HG02610 (cell line): Measurements from ENCODE around the gene NOS1AP.

Source experiments
- ATAC-seq: cut with Tn5 transposase; IDR thresholded peaks from one replicate; pipeline ENCODE4 v1.9.1; 2021; ENCODE audit warnings: mild to moderate bottlenecking, moderate library complexity; ENCODE audit not compliant: unreplicated experiment

The NOS1AP gene

DNA sequence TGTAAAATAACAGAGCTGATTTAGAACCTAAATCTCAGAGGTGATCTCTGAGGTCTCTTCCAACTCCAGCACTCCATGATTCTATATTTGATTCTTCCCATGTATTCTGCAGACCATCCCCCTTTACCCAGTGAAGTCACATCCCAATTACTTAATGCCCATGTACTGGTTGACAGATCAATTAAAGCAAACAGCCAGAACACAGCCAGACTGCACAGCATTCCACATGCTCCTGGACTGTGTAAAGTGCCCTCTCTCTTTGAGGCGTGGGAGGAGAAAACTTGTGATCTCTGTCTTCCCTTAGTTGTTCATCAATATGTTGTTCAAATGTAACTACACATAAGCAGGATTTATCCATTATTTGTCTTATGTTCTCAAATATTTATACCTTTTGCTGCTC lies 18.1 kb downstream of the NOS1AP start:
- no peak for ATAC-seq

GRCh38 chr1:162088281-162088969 lies 18.9 kb downstream of the NOS1AP start:
- ATAC-seq, result no peak

GRCh38 chr1:162089748-162090147 lies 20.3 kb downstream of the NOS1AP start:
- no peak for ATAC-seq

DNA sequence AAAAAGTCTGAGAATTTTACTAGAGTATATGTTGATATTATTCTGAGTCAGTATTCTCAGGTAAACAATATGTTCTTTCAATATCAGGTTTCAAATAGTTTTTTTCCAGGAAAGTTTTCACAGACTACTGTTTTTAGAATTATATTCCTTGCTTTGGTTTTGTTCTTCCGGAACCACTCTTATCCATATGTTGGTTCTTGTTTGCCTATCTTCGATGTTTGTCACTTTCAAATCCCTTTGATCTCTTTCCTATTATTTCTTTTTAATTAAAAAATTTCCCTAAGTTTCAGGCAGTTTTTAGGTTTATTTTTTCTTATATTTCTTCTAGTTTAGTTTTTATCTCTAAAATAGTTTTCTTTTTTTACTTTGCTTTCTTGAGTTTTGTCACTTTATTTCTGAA lies 20.9 kb downstream of the NOS1AP start:
- no peak for ATAC-seq

DNA sequence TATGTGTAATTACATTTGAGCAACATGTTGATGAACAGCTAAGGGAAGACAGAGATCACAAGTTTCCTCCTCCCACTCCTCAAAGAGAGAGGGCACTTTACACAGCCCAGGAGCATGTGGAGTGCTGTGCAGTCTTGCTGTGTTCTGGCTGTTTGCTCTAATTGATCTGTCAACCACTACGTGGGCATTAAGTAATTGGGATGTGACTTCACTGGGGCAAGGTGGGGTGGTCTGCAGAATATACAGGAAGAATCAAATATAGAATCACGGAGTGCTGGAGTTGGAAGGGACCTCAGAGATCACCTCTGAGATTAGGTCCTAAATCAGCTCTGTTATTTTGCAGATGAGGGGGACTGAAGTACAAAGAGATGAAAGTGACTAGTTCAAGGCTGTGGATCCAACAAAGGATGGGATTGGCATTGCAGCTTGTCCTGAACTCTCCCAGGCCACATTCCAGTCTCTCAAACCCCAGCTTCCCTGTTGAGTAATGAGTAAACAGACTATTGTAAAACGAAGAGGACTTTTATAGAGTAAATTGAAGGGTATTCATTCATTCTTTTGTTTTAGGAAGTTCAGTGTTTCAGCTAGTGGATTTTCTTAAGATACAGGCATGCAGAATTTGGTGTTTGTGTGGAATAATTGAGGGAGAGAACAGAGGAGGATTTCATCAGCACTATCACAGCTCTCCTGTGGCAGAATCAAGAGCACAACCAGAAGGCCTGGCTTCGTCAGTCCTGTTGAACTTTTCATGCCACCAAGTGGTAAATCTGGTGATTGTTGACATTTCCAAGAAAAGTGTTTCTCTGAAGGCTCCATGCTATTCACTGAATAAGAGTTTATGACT lies 22.4 kb downstream of the NOS1AP start:
- no peak for ATAC-seq

GRCh38 chr1:162093095-162093494 lies 23.6 kb downstream of the NOS1AP start:
- ATAC-seq, result no peak

DNA sequence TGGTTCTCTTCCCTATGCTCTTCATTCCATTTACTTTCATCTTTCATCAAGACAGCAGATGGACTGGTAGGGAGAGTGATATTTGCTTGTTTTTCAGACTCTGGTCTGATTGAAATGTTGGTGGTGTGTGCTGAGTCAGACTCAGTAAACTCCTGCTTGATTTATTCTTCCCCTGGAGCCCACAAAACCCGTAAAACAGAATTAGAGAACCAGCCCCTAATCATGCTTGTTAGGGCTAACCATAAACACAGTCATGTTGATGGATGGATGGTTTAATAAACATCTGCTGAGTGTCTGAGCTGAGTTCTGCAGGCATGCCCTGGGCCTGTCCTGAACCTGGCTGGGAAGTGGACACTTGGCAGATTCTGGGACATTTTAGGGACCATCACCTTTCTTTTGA lies 24.8 kb downstream of the NOS1AP start:
- ATAC-seq, result no peak

GRCh38 chr1:162094723-162095122 lies 25.2 kb downstream of the NOS1AP start:
- ATAC-seq, result no peak

DNA sequence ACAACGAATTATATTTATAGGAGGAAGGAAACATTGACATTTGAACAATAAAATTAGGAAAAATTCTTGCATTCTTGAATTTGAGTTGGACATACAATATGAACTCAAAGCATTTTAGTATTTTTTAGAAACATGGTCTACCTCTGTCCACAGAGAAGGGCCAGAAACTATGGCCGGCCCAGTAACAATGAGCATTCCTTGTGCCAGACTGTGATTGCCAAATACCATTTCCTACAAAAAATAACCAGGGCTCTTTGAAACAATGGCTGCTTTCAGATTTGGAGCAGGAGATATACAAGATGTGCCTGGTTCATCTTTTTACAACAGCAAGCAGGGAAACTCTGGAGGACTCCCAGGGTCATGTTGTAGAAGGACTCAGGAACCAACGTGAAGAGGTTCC lies 38.4 kb downstream of the NOS1AP start:
- no peak for ATAC-seq

DNA sequence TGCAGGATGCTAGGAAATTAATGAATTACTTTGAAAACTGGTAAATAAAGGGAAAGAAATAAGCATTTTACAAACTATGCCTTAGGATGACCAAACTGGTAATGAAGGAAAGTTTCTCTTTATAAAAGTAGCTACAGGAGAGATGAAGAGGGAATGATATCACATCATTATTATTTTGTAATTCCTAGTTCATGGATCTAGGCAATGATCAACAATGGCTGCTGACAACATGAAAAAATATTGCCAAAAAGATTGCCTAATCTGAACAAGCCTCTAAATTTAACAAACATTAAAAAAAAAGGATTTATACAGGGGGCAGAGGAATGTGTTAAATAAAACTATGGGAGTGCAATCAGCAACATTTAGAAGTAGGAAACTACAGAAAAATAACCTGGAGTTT lies 38.9 kb downstream of the NOS1AP start:
- no peak for ATAC-seq

- no peak for ATAC-seq
These were observed 41.4 kb downstream of the NOS1AP start for GRCh38 chr1:162110910-162111309.

- ATAC-seq, result no peak
These were observed 42.1 kb downstream of the NOS1AP start for GRCh38 chr1:162111572-162111971.

DNA sequence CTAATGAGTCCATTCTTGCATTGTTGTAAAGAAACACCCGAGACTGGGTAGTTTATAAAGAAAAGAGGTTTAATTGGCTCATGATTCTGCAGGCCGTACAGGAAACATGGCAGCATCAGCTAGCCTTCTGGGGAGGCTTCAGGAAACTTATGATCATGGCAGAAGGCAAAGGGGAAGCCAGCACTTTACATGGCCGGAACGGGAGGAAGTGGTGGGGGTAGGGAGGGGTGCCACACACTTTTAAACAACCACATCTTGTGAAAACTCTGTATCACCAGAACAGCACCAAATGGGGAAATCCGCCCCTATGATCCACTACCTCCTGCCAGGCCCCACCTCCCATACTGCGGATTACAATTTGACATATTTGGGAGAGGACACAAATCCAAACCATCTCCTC lies 43.9 kb downstream of the NOS1AP start:
- no peak for ATAC-seq

DNA sequence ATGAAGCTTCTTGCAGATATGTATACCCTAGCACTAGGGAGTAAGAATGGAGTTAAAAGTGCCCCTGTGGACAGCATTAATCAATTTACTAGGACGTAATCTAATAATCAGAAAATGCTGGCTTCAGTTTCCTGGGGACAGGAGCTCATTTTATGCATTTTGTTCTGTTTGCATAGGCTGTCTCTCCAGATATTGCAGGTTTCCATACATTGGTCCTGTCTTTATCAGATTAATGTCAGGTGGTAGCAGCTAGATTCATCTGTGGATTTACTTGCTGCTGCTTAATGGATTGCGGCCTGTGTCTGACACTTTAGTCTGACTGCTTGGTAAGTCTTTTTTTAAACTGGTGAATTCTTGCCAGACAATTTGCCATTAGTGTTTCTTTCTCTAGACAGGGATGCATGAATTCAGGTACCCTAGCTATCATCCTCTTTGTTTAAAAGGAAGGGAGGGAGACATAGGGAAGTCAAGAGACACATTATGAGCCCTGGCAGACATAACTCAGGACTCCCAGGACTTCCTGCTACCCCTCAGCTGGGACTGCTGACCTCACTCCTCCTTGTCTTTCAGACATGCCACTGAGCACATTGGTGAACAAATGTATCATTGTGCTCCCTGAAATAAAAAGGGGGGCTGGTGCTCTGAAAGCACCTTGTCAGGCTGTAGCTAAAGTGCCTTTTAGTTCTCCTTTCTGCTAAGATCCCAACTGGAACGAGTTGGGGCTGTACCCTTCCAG lies 47.7 kb downstream of the NOS1AP start:
- ATAC-seq, result no peak

- ATAC-seq, result no peak
These were observed 48.6 kb downstream of the NOS1AP start for GRCh38 chr1:162118063-162118462.

DNA sequence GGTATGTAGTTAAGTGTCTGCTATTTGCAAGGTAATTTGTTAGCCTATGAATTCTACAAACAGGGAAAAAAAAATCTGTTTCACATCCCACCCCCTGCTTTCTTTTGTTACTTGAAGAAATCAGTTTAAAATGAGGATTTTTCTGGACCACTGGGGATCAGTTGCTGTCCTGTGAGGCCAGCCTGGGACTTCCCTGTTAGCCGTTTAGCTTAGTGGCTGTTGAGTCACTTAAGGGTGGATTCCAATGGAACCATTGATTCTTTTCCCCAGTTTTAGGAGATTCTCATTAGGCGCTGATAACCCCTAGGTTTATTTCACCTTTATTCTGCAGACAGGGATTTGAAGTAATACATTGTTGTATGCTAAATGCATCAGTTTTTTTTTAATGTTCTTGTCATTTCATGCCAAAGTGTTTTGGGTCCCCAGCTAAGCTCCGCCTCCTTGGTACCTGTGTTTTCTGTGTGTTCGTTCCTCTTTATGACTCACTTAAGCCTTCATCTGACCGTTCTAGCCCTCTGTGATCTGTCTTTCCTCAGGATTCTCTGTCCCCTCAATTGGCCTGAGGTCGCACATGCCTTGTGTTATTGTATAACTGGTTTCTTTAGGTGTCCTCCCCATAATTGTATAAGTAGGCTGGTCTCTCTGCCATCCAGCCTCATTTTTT lies 59.3 kb downstream of the NOS1AP start:
- no peak for ATAC-seq

GRCh38 chr1:162130308-162130707 lies 60.8 kb downstream of the NOS1AP start:
- no peak for ATAC-seq

DNA sequence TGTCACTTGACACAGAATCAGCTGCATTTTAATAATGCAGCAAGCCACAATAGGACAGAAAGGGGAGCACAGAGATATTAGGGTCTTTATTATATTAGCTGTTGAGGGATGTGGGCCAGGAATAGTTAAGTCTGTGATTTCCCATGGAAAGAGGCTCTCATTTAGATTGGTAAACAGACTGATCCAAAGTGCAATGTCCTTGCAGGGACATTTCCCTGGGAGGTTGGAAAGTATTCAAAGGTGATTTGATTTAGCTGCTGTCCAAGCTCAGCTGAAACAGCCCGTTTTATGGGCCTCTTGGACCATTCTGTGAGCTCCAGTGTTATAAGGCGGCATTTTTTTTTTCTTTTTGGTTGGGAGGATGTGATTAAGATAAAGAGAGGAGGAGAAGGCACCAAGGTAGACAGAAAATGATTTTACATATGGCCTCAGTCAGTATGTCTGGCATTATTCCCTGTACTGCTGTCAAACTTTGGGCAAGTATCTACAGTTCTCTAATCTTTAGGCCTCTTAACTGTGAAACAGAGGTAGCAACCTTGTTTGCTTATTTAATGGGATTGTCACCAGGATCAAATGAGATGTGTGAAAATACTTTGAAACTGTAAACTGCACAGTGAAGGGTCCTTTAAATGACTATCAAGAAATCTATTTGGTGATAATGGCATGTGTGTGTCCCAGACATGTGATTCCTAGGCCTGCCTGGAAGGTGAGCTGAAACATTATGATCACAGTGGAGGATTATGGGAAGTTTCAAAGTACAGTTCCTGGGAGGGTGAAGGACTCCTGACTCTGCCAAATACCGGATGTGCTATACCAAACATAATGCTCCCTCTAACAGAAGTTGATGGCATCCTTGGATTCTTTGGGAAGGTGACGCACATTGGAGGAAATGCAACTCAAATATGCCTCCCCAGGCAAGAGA lies 62.2 kb downstream of the NOS1AP start:
- ATAC-seq, result no peak

GRCh38 chr1:162133566-162133965 lies 64.1 kb downstream of the NOS1AP start:
- no peak for ATAC-seq

DNA sequence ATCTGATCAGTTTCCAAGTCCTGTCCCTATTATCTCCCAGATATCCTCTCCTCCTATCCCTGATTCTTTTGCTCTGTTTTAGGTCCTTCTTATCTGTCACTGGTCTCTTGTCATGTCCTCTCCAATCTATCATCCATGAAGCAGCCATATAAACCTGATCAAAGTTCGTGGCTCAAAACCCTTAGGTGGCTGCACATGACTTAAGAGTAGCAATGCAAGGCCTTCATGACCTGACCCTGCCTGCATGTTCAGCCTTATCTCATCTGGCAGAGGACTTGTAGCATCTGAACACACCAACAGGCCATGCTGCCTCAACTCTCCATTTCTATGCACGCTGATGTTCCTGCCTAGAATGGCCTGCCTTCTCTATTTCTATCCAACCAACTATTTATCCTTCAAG lies 65.2 kb downstream of the NOS1AP start:
- no peak for ATAC-seq
